DMS153 treated with DMSO at 0.1 percent for 48 hours (cell line): ENCODE results near the gene PIGK.
"Not testable (repeated sequence)": the region's sequence is repeated elsewhere in the genome, so short reads cannot be mapped to it uniquely, and the experiment has no call there.

ENCODE experiments used
- DNase-seq: peaks from one replicate; lab custom pipeline; 2025; ENCODE audit not compliant: unreplicated experiment; lab: John Stamatoyannopoulos, UW

PIGK gene

DNA sequence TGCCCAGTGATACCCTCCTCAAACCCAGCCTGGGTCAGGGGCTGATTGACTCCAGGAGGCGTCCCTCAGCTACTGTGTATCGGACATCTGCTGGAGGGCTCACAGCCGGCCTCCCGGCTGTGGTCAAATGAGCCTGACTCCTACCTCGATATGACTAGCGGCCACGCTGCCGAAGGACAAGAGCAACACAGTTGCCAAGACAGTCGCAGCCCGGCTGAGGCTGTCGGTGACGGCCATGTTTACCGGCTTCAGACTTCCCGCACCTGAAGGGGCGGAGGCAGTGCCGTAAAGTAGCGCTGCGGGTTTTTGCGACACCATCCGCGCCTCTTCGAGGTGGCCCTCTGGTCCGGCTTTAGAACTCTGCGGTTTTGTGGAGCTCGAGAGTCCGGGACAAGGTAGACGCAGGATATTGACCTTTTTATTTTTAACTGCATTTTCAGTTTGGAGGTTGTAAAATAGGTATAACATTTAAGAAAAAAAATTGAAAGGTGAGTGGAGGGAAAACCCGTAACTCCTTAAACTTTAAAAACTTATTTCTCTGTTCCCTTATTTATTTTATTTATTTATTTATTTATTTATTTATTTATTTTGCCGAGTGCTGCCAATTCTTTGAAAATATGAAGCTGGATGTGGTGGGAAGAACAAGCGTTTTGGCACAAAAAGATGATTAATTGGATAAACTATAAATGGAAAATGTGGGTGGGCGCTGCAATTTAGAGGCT lies at the start of gene PIGK:
Gene PIGK, minus strand, starts transcription at position 265 of the 722 bp plus-strand sequence. Its CDS starts 28 bp downstream, at position 237.
- peak; percentile 68 for DNase-seq

- no peak for DNase-seq
Observed at GRCh38 chr1:77267035-77267434, 47.8 kb upstream of the PIGK start.

GRCh38 chr1:77265180-77265579 lies 46.0 kb upstream of the PIGK start:
- no peak for DNase-seq

DNA sequence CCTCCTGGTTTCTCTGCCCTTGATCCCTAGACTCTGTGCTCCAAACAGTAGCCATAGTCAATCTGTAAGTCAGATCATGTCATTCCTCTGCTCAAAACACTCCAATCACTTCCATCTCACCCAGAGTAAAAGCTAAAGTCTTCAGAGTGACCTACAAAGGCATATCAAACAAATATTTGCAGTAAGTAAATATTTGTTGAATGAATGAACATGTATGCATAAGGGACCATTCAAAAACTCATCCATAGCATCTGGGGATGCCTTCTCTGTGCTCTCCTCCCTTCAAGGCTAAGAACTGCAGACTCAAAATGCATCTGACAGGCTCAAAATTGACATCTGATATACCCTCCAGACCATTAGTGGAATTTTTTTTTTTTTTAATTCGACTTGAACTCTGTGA lies 44.5 kb upstream of the PIGK start:
- DNase-seq: no peak

DNA sequence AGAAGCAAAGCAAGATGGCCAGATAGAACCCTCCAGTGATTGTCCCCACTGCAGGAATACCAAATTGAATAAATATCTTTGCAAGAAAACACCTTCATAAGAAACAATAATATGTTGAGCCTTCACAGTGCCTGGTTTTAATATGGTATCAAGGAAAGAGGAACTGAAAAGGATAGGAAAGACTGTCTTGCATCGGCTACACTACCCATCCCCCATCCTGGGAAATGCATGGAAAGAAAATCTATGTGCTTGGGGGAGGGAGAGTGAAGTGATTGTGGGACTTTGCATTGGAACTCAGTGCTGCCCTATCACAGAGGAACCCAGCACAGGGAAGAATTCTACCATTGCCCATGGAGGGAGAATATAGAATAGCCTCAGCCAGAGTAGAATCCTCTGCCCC lies 34.0 kb upstream of the PIGK start:
- DNase-seq: no peak

DNA sequence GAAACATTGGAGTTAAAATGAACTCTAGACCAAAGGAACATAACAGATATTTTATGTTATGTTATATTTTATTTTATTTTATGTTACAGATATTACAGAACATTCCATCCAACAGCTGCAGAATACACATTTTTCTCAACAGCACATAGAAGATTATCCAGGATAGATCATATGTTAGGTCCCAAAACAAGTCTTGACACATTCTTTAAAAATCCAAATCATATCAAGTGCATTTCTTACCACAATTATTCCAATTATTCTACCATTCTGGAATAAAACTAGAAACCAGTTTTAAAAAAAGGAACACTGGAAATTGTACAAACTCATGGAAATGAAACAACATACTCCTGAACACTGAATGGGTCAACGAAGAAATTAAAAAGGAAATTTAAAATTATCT lies 30.9 kb upstream of the PIGK start:
- no peak for DNase-seq

- no peak for DNase-seq
Observed at GRCh38 chr1:77245830-77246229, 26.6 kb upstream of the PIGK start.

- no peak for DNase-seq
Observed at GRCh38 chr1:77239311-77239710, 20.1 kb upstream of the PIGK start.

DNA sequence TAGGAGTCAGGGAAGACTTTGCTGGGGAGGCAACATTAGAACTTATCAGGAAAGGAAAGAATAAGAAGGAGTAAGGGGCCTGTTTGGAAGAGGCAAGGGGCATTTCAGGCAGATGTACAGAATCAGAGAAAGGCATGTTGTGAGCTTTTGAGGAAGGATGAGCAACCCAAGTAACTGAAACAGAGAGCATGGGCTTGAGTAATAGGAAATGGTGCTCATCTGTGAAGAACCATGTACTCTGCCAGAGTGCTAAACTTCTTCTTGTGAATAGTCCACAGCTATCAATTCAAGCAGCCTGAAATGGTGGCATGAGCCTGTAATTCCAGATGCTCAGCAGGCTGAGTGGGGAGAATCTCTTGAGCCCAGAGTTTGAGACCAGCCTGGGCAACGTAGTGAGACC lies 19.2 kb upstream of the PIGK start:
- no peak for DNase-seq

DNA sequence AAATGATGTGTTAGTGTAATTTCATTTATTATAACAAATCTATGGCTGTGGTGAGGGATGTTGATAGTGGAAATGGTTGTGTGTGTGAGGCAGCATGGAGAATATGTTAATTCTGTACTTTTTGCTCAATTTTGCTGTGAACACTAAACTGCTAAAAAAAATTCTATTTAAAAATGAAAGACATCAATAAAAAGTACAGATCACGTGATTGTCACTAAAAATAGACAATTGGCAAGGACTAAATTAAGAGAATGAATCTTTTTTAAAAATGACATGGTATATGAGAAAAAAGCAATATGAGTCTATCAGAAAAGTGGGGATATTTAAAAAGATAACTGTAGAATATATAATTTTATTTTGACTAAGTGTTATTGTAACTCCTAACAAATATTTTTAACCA lies 15.7 kb upstream of the PIGK start:
- DNase-seq: no peak

DNA sequence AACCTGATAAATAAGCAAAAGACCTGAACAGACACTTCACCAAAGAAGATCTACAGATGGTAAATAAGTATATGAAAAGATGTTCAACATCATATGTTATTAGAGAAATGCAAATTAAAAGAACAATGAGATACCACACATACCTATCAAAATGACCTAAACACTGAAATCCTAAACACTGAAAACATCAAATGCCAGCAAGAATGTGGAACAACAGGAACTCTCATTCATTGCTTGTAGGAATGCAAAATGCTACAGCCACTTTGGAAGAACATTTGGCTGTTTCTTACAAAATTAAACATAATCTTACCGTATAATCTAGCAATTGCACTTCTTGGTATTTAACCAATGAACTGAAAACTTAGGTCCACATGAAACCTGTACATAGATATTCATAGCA lies 14.9 kb upstream of the PIGK start:
- DNase-seq: no peak

DNA sequence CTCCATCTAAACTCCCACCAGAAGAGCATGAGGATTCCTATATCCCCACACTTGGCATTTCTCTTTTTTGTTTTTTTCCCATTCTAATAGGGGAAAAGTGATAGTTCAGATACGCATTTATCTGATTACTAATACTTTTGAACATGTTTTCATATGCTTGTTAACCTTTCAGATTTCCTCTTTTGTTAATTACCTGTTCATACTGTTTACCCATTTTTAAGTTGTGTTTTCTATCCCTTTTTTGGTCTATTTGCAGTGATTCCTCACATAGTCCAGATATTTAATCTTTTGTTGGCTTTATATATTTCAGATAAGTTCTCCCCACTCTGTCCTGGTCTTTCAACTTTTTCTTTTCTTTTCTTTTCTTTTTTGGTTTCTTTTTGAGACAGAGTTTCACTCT lies 13.6 kb upstream of the PIGK start:
- DNase-seq: no peak

GRCh38 chr1:77230051-77230450 lies 10.8 kb upstream of the PIGK start:
- no peak for DNase-seq

DNA sequence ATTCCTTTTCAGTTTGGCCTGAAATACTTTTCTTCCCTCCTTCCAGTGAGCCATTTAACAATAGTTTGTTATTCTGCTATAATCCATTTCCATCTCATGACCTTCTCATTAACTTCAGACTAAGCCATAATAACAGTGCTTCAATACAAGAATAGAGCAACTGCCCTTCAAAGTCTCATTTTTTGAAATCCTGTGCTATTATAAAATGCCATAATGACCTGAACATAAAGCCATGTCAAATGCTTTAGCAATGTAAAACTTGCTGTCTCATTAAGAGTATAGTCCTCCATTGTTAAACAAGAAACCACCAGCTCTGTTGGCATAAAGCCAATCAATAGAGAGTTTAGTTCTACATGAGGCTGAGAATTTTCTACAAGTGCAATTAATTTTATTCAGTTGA lies 9.6 kb upstream of the PIGK start:
- DNase-seq: no peak

- no peak for DNase-seq
Observed at GRCh38 chr1:77227381-77227780, 8.2 kb upstream of the PIGK start.

DNA sequence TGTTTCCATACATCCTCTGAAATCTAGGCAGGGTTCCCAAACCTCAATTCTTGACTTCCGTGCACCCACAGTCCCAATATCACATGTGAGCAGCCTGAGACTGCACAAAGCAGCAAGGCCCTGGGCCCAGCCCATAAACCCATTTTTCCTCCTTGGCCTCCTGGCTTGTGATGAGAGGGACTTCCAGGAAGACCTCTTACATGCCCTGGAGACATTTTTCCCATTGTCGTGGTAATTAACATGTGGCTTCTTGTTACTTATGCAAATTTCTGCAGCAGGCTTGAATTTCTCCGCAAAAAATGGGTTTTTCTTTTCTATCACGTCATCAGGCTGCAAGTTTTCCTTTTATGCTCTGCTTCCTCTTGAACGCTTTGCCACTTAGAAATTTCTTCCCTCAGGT lies 3.3 kb upstream of the PIGK start:
- DNase-seq: no peak

DNA sequence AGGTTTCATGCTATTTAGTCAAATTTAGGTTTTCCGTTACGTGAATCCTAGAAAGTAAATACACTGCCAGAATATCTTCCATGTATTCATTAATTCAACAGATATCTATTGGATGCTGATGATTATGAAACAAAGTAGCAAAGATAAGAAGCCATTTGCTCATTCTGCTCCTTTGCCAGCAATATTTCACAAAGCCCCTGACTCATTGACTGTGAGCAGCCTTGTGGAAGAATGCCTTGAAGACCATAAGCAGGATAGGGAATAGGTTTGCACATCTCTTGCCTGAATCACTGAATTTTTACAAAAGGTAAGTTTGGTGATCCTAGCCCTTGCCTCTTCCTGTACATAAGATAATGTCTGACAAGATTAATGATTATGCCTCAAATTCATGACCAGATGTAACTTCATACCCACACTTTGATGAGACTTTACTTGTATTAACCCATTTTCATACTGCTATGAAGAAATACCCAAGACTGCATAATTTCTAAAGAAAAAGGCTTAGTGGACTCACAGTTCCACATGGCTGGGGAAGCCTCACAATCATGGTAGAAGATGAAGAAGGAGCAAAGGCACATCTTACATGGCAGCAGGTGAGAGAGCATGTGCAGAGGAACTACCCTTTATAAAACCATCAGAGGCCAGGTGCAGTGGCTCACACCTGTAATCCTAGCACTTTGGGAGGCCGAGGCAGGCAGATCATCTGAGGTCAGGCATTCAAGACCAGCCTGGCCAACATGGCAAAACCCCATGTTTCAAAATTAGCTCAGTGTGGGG lies 1.6 kb upstream of the PIGK start:
- DNase-seq: no peak

DNA sequence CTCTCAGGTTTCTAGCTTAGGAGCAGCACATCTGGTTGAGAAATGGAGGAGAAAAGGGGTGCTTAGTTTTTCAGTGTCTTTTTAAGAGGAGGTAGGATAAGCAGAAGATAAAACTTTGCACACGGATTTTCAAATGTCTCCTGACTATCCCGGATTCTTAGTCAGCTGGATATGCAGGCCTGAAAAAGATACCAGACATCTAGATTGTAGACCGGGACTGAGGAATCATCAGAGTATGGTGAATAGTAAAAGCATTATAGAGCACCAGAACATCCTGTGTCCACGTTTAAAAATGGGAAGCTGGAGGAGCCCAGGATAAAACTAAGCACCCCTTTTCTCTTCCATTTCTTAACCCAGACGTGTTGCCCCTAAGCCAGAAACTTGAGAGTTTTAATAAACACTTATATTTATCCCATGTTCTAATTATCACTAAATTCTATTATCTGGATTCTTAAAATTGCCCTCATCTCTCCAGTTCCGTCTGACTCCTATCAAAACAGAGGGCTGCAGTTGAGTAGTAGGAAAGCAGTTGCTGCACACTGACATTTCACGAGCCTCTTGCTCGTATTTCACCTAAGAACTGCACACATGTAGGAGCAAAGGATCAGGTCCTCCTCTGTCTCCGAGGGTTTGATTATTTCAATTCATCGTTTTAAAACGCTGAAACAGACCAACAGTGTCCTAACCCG lies 609 bp downstream of the PIGK start:
- no peak for DNase-seq

GRCh38 chr1:77204043-77204442 lies 15.2 kb downstream of the PIGK start:
- not testable (repeated sequence) for DNase-seq

- no peak for DNase-seq
Observed at GRCh38 chr1:77202751-77203150, 16.5 kb downstream of the PIGK start.

DNA sequence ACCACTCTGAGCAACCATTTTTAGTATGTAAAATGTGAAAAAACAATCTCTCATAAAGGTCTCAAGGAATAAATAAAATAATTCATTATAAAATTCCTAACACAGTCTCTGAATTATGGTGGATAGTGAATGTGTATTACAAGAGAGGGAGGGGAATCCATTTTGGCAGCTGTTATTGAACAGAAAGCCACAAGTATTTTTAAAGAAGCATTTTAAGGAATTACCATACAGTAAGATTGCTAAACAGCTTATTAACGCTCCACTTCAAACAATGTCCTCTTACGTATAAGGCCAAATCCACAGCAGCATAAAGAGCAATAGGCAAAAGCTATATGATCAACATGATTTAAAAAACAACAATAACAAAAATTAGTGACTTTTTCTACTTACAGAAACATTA lies 18.4 kb downstream of the PIGK start:
- no peak for DNase-seq

- no peak for DNase-seq
Observed at GRCh38 chr1:77200293-77200692, 18.9 kb downstream of the PIGK start.
